Neural cell (in vitro differentiated cells): ENCODE data around the gene AGBL4. TPM values are rescaled to one million over a fixed set of nuclear protein-coding genes. Genes with fewer than 3 reads are reported as not detected.

Source experiments
- H2AFZ ChIP-seq: fragments of 200-600, 300-800 bp; sonication (generic), shearing (Covaris generic); 2 replicates; pipeline ENCODE4 v1.6.0; 2014; ENCODE audit warnings: low read depth, mild to moderate bottlenecking, antibody characterized with exemption, low read length, moderate library complexity
- H3F3A ChIP-seq: fragments of 200-600 bp; shearing (Covaris generic); 2 replicates; pipeline ENCODE4 v1.6.1; 2016; ENCODE audit warnings: mild to moderate bottlenecking, moderate library complexity, mixed read lengths, antibody characterized with exemption, low read length; ENCODE audit not compliant: insufficient read depth, poor library complexity, severe bottlenecking
- H3K27ac ChIP-seq: fragments of 200-600, 300-800 bp; sonication (generic), shearing (Covaris generic); 2 replicates; pipeline ENCODE4 v1.5.1; 2014; ENCODE audit warnings: mild to moderate bottlenecking, low read length, moderate library complexity
- H3K27me3 ChIP-seq: fragments of 300-800, 200-600 bp; sonication (generic), shearing (Covaris generic); 2 replicates; pipeline ENCODE4 v1.6.0; 2014; ENCODE audit warnings: mild to moderate bottlenecking, low read depth, low read length, moderate library complexity; ENCODE audit not compliant: insufficient read depth
- H3K36me3 ChIP-seq: fragments of 300-800, 200-600 bp; sonication (generic), shearing (Covaris generic); 2 replicates; pipeline ENCODE4 v1.5.1; 2014; ENCODE audit warnings: mild to moderate bottlenecking, antibody characterized with exemption, low read length, moderate library complexity; ENCODE audit not compliant: insufficient read depth
- H3K4me2 ChIP-seq: fragments of 300-800, 200-600 bp; sonication (generic), shearing (Covaris generic); 2 replicates; pipeline ENCODE4 v1.6.0; 2014; ENCODE audit warnings: mild to moderate bottlenecking, low read length
- H3K4me3 ChIP-seq: fragments of 300-800, 200-600 bp; sonication (generic), shearing (Covaris generic); 2 replicates; pipeline ENCODE4 v1.5.1; 2014; ENCODE audit warnings: mild to moderate bottlenecking, low read length, moderate library complexity
- H3K79me2 ChIP-seq: fragments of 200-600 bp; shearing (Covaris generic); replicated peaks from 2 replicates; pipeline ENCODE4 v1.6.0; 2014; ENCODE audit warnings: mild to moderate bottlenecking, low read length, moderate library complexity; ENCODE audit not compliant: insufficient read depth
- H3K9ac ChIP-seq: fragments of 300-800, 200-600 bp; sonication (generic), shearing (Covaris generic); 2 replicates; pipeline ENCODE4 v1.6.1; 2016; ENCODE audit warnings: mild to moderate bottlenecking, low read length, mixed read lengths
- H3K9me2 ChIP-seq: fragments of 200-600 bp; shearing (Covaris generic); 2 replicates; pipeline ENCODE4 v1.6.1; 2016; ENCODE audit warnings: mild to moderate bottlenecking, low read length, mixed read lengths; ENCODE audit not compliant: insufficient read depth
- H3K9me3 ChIP-seq: fragments of 200-600, 300-800 bp; sonication (generic), shearing (Covaris generic); 2 replicates; pipeline ENCODE4 v1.6.1; 2016; ENCODE audit warnings: mild to moderate bottlenecking, mixed run types, low read length, moderate library complexity, mixed read lengths
- H4K20me1 ChIP-seq: fragments of 200-600 bp; shearing (Covaris generic); 2 replicates; pipeline ENCODE4 v1.6.1; 2016; ENCODE audit warnings: mild to moderate bottlenecking, mixed run types; ENCODE audit not compliant: insufficient read depth
- CTCF ChIP-seq: fragments of 450-650 bp; IDR thresholded peaks from 2 replicates; pipeline ENCODE4 v1.5.1; 2014; ENCODE audit warnings: antibody characterized with exemption, mild to moderate bottlenecking, moderate library complexity; ENCODE audit not compliant: poor library complexity, severe bottlenecking
- EP300 ChIP-seq: fragments of 450-650 bp; conservative IDR thresholded peaks from 2 replicates; pipeline ENCODE4 v1.6.1; 2014; ENCODE audit warnings: antibody characterized with exemption, mild to moderate bottlenecking, moderate library complexity; ENCODE audit not compliant: poor library complexity, severe bottlenecking
- EZH2 ChIP-seq: fragments of 200-600, 300-800 bp; shearing (Covaris generic), sonication (generic); IDR thresholded peaks from 2 replicates; pipeline ENCODE4 v1.6.1; 2014; ENCODE audit warnings: antibody characterized with exemption, low read length, borderline replicate concordance, mild to moderate bottlenecking; ENCODE audit not compliant: insufficient read depth, poor library complexity, severe bottlenecking
- MXI1 ChIP-seq: fragments of 450-650 bp; conservative IDR thresholded peaks from 2 replicates; pipeline ENCODE4 v1.6.1; 2014; ENCODE audit warnings: antibody characterized with exemption, mild to moderate bottlenecking; ENCODE audit not compliant: poor library complexity, severe bottlenecking
- POLR2AphosphoS5 ChIP-seq: IDR thresholded peaks from 2 replicates; pipeline ENCODE4 v1.6.1; 2012
- RAD21 ChIP-seq: fragments of 450-650 bp; conservative IDR thresholded peaks from 2 replicates; pipeline ENCODE4 v1.6.1; 2014; ENCODE audit warnings: antibody characterized with exemption, mild to moderate bottlenecking, moderate library complexity
- REST ChIP-seq: IDR thresholded peaks from 2 replicates; pipeline ENCODE4 v1.6.1; 2012; ENCODE audit warnings: borderline replicate concordance
- SMC3 ChIP-seq: fragments of 450-650 bp; conservative IDR thresholded peaks from 2 replicates; pipeline ENCODE4 v1.6.1; 2014; ENCODE audit warnings: antibody characterized with exemption, mild to moderate bottlenecking, moderate library complexity; ENCODE audit not compliant: poor library complexity
- TAF1 ChIP-seq: IDR thresholded peaks from 2 replicates; pipeline ENCODE4 v1.6.1; 2012; ENCODE audit warnings: low read depth
- polyA plus RNA-seq: library from polyadenylated mRNA; depleted of rRNA; stranded (reverse); fragments of >200 nt; gene quantifications from 2 replicates; pipeline ENCODE4 v1.2.3, GENCODE V29; 2014

Gene AGBL4
- polyA plus RNA-seq, 1 donor from 2014 or later, result 1.3 TPM

GRCh38 chr1:48670234-48671020, 1353.3 kb downstream of the AGBL4 start:
- H3K36me3 ChIP-seq, result no peaks in the 10 kb centered on the region
- H3K79me2 ChIP-seq, result no peaks in the 10 kb centered on the region
- no peaks in the 10 kb centered on the region for H3F3A ChIP-seq
- no peak overlapping the region for H2AFZ ChIP-seq
- H3K4me2 ChIP-seq, result no peak overlapping the region
- H3K4me3 ChIP-seq, result no peak overlapping the region
- H4K20me1 ChIP-seq, result no peaks in the 10 kb centered on the region
- no peaks in the 10 kb centered on the region for H3K9me2 ChIP-seq
- TF ChIP-seq REST (no peak), CTCF (no peak), RAD21 (no peak), POLR2AphosphoS5 (no peak), MXI1 (no peak), EP300 (no peak), EZH2 (no peak), TAF1 (no peak), SMC3 (no peak)
- H3K9ac ChIP-seq, result no peak overlapping the region
- no peaks in the 10 kb centered on the region for H3K27me3 ChIP-seq
- no peak overlapping the region for H3K27ac ChIP-seq
- no peaks in the 10 kb centered on the region for H3K9me3 ChIP-seq

- no peaks in the 10 kb centered on the region for H3K36me3 ChIP-seq
- no peaks in the 10 kb centered on the region for H3K79me2 ChIP-seq
- no peaks in the 10 kb centered on the region for H3F3A ChIP-seq
- H3K27me3 ChIP-seq, result no peaks in the 10 kb centered on the region
- no peak overlapping the region for H3K27ac ChIP-seq
- H2AFZ ChIP-seq, result no peak overlapping the region
- no peaks in the 10 kb centered on the region for H3K9me2 ChIP-seq
- no peaks in the 10 kb centered on the region for H3K9me3 ChIP-seq
- no peak overlapping the region for H3K9ac ChIP-seq
- no peaks in the 10 kb centered on the region for H4K20me1 ChIP-seq
- no peak overlapping the region for H3K4me3 ChIP-seq
- no peak overlapping the region for H3K4me2 ChIP-seq
- TF ChIP-seq SMC3 (no peak), EZH2 (no peak), REST (no peak), CTCF (no peak), POLR2AphosphoS5 (no peak), TAF1 (no peak), RAD21 (no peak)
Observed at GRCh38 chr1:48668339-48668738, 1355.4 kb downstream of the AGBL4 start.
